A549 treated with AZD9567 at 1 μM for 4 hours (cell line): Measurements from ENCODE around the gene TIMM21. TPM values are rescaled to one million over a fixed set of nuclear protein-coding genes. Genes with fewer than 3 reads are reported as not detected.

Experiments used
- total RNA-seq: library from RNA; stranded (reverse); fragments of 200-300 nt; extraction: Qiagen RNA extraction; gene quantifications from 5 replicates; pipeline ENCODE4 v1.2.3, GENCODE V29; 2022; ENCODE audit not compliant: insufficient read depth

Gene TIMM21, protein sequence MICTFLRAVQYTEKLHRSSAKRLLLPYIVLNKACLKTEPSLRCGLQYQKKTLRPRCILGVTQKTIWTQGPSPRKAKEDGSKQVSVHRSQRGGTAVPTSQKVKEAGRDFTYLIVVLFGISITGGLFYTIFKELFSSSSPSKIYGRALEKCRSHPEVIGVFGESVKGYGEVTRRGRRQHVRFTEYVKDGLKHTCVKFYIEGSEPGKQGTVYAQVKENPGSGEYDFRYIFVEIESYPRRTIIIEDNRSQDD
- total RNA-seq, result 52.9 to 57.2 TPM (median 55.1 TPM) in 5 replicates

GRCh38 chr18:74147779-74148542, at the start of gene TIMM21, which contains the start of gene FBXO15:
Gene TIMM21, plus strand, starts transcription at chr18:74148523. Its CDS starts 286 bp downstream, at chr18:74148809.
Gene FBXO15, minus strand, starts transcription at chr18:74147834. Its CDS starts 49 bp downstream, at chr18:74147785.

Other genes starting within 250 kb of the TIMM21 start
- gene FBXO15, start 689 bp upstream of the TIMM21 start, total RNA-seq, result 0.62 to 0.92 TPM (median 0.74 TPM) in 4 of 5 replicates, not detected in the other
- 85.5 to 128 TPM (median 121 TPM) in 5 replicates for gene CYB5A, start 143.4 kb downstream of the TIMM21 start, total RNA-seq
- gene C18orf63, start 167.3 kb downstream of the TIMM21 start, total RNA-seq, result not detected in 5 replicates